ENCODE measurements around the gene DYNAP.

DYNAP gene

GRCh38 chr18:54641734-54642133 is 50.7 kb downstream of the DYNAP start:
- DNase-seq, result no peak

GRCh38 chr18:54647176-54647575 is 56.1 kb downstream of the DYNAP start:
- DNase-seq, result no peak
